Measurements from ENCODE around the gene PRMT9. TPM values are rescaled to one million over a fixed set of nuclear protein-coding genes. Genes with fewer than 3 reads are reported as not detected.
A peak's percentile ranks its signal among the peaks of the same experiment; 100 is the strongest.

Gene PRMT9
- total and polyA plus RNA-seq, 9 of the 15 experiments (the other 6 are each of a cell fraction or from before 2014, with no cell fraction given) = 3.5 to 15.6 (median 7.2) TPM

DNA sequence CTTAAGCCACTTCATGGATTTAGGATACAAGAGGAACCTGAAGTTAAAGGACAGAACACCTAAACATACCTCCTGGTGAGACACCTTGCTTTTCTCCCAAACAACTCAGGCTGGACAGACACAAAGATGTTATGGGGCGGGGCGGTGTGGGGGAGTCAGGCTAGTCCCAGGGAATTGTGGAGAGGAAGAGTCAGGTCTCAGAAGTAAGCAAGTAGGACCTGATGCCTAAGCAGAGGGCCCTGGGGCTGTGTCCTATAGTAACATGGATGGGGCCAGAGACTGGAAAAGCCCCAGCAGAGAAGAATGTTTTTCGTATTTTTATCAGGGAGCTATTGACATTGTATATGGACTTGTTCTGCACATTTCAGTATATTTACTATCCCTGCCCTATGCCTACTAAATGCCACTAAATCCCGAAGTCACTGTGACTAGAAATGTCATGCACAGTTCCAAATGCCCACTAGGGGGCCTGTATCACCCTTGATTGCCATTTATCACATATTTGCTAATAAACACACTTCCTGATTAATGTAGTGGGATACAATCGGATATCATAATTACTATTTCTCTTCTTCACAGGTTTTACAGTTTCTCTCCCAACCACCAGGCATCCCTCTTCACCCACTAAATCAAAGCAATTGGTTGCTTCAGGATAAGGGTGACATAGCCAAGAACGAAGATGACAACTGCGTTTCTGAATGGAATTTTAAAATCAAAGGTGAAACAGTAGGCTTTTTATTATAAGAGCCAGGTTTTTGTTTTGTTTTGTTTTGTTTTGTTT is 24.1 kb upstream of the PRMT9 start (continued):
- TF ChIP-seq CTCF (IDR thresholded peaks at IDR 0.05 in 2 of 3, conservative IDR thresholded peaks at IDR 0.05 in 1 of 3; ENCODE audit: insufficient read depth in 2 of 3, low read depth in 1 of 3, low read length in 3 of 3) (peak; percentile 59 to 81 (median 75)), NFE2 (IDR thresholded peaks at IDR 0.05; ENCODE audit: low read depth) (peak; percentile 36; the same call in 1 of the 2 replicates)

DNA sequence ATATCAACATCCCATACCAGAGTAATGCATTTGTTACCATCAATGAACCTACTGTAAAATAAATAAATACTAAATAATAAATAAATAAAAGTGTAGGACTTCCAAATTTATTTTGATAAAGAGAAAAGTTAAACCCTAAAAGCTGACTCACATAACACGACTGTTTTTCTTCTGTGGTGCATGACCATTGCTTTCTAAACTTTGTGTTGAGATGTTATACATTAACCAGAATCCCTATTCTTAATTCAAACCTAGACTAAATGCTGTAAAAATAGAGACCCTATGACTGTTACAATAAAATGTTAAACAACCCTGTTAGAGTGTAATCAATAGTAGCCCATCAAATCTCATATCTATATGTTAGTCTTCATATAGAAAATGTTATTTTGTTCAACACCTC is 20.9 kb upstream of the PRMT9 start:
- intact Hi-C loops (cut with micrococcal nuclease) (no loop called here), in situ Hi-C loops (cut with MboI) (no loop called here)
- Histone ChIP-seq H3K4me3 (no peak overlapping the region), H3K4me1 (replicated peaks in 1 of 2; ENCODE audit: control insufficient read depth in 2 of 2, insufficient read depth in 2 of 2, low read length in 2 of 2) (no peaks in the 10 kb centered on the region), H3K9me1 (ENCODE audit: control insufficient read depth, insufficient read depth, low read length) (no peaks in the 10 kb centered on the region), H2AFZ (ENCODE audit: low read depth, low read length) (no peak overlapping the region), H4K20me1 (replicated peaks; ENCODE audit: control insufficient read depth, insufficient read depth, low read length) (no peaks in the 10 kb centered on the region), H3K4me2 (ENCODE audit: insufficient read depth, low read length) (no peak overlapping the region), H3K9ac (ENCODE audit: insufficient read depth in 1 of 2, low read depth in 2 of 2, low read length in 2 of 2) (no peak overlapping the region), H3K36me3 (ENCODE audit: control insufficient read depth, insufficient read depth, low read length) (no peaks in the 10 kb centered on the region), H3K27ac (ENCODE audit: extremely low read depth, low read depth, low read length) (no peak overlapping the region), H3K79me2 (ENCODE audit: control insufficient read depth, insufficient read depth, low read length) (no peaks in the 10 kb centered on the region), H3K9me3 (replicated peaks; ENCODE audit: control insufficient read depth, insufficient read depth, low read depth, low read length) (no peaks in the 10 kb centered on the region), H3K27me3 (ENCODE audit: control insufficient read depth in 2 of 2, insufficient read depth in 2 of 2, low read length in 2 of 2) (peaks cover 0 to 6% of the 10 kb centered on the region in 2 experiments; a peak in 1 of 5 replicates)
- no peak for DNase-seq (ENCODE audit: extremely low read depth in 1 of 4, low spot score in 3 of 4)
- ChIA-PET CTCF (ENCODE audit: low intra/inter-chr PET ratio) (no interaction called here), POLR2A (no interaction called here)
- 0% methylated on average over 1 of the region's 1 CpG for WGBS (ENCODE audit: insufficient coverage, low coverage, missing lambda C conversion rate)
- no TSS peak for BruUV-seq (replicated peaks)
- ATAC-seq = no peak
- FAIRE-seq = no peak
- no peak for TF ChIP-seq MEF2D (tag; conservative IDR thresholded peaks at IDR 0.05; ENCODE audit: low read depth)
- TF ChIP-seq SMAD3 (CRISPR knock-in tag; conservative IDR thresholded peaks at IDR 0.05) = no peak
- no peak for TF ChIP-seq ETV5 (CRISPR knock-in tag; IDR thresholded peaks at IDR 0.05; ENCODE audit: low read depth)
- TF ChIP-seq NONO (IDR thresholded peaks at IDR 0.05; ENCODE audit: low read depth in 2 of 2, low read length in 1 of 2) = no peak
- TF ChIP-seq CHCHD3 (CRISPR knock-in tag; IDR thresholded peaks at IDR 0.05) = no peak
- no peak for TF ChIP-seq PRDM10 (IDR thresholded peaks at IDR 0.05; ENCODE audit: partially characterized antibody)
- TF ChIP-seq ZZZ3 (IDR thresholded peaks at IDR 0.05) = no peak
- no peak for TF ChIP-seq POLR3G (IDR thresholded peaks at IDR 0.05; ENCODE audit: extremely low read depth, insufficient read length, insufficient replicate concordance)
- no peak for TF ChIP-seq ZNF140 (CRISPR knock-in tag; IDR thresholded peaks at IDR 0.05)
- no peak for TF ChIP-seq SRSF7 (optimal IDR thresholded peaks at IDR 0.05; ENCODE audit: low read depth, low read length)
- no peak for TF ChIP-seq ZSCAN32 (CRISPR knock-in tag; IDR thresholded peaks at IDR 0.05)

Data from K562 (cell line).